Psoas muscle (tissue), 8 donors: ENCODE data around the gene NRCAM. TPM values are rescaled to one million over a fixed set of nuclear protein-coding genes. Genes with fewer than 3 reads are reported as not detected.

ENCODE experiments used
- ATAC-seq, 4 donors: fragments of 200-7000 bp; cut with Tn5 transposase; one replicate each; pipeline ENCODE4 v1.9.1; 2020; ENCODE audit warnings: moderate library complexity in 3 of 4, mild to moderate bottlenecking in 2 of 4
- DNase-seq, 2 donors: peaks; one replicate each; pipeline ENCODE4 v3.0.0-alpha.2; 2020
- H3K27ac ChIP-seq: fragments of 200-600 bp; one replicate; pipeline ENCODE4 v1.8.0; 2022
- H3K27me3 ChIP-seq, 3 donors: fragments of 200-600 bp in 1 of 3; one replicate each; pipeline versions ENCODE4 v1.6.1 to v1.8.0; 2013 to 2022; ENCODE audit warnings: low read length in 2 of 3, mild to moderate bottlenecking in 2 of 3, moderate library complexity in 1 of 3; ENCODE audit not compliant: insufficient read depth in 3 of 3
- H3K36me3 ChIP-seq, 2 donors: fragments of 200-600 bp in 1 of 2; one replicate each; pipeline versions ENCODE4 v1.6.1 to v1.8.0; 2013 to 2022; ENCODE audit warnings: low read depth in 1 of 2, mild to moderate bottlenecking in 1 of 2, moderate library complexity in 1 of 2; ENCODE audit not compliant: insufficient read depth in 1 of 2
- H3K4me1 ChIP-seq: fragments of 200-600 bp; one replicate; pipeline ENCODE4 v1.8.0; 2022
- H3K4me3 ChIP-seq: fragments of 200-600 bp; one replicate; pipeline ENCODE4 v1.8.0; 2022; ENCODE audit warnings: mild to moderate bottlenecking
- H3K9me3 ChIP-seq: fragments of 200-600 bp; one replicate; pipeline ENCODE4 v1.8.0; 2022
- CTCF ChIP-seq: fragments of 200-600 bp; IDR thresholded peaks from one replicate; pipeline ENCODE4 v1.8.0; 2022; ENCODE audit warnings: antibody characterized with exemption
- WGBS, 3 donors: extraction: QIAGEN DNeasy Blood & Tissue Kit; methylation state at CpG; one replicate each; pipeline versions ENCODE4 v1.1.6 to v1.1.7; 2013; 5-methylcytosine and 5-hydroxymethylcytosine counted together
- intact Hi-C, 2 donors: fragments of 100-400 bp; cut with DNase I; formaldehyde crosslinking; loops; one replicate each; pipeline versions ENCODE4 v1.11.0 to v1.14.2; 2022
- polyA plus RNA-seq, 3 donors: library from polyadenylated mRNA; stranded (reverse); fragments of 200-250 nt; gene quantifications; one replicate each; pipeline ENCODE4 v1.2.3, GENCODE V29; 2013
- total RNA-seq, 4 donors: library from RNA; stranded (reverse); fragmentation: NEBNext Ultra II Directional in 2 of 4; extraction: Animal tissue kit (Norgen Biotek cat#: 25700) in 2 of 4; gene quantifications; one replicate each; pipeline versions ENCODE4 v1.2.1 to v1.2.4, GENCODE V29; 2021 to 2023
- donor health status: healthy with polysubstance abuse.
- donor health status: DM: no; HTN: no; CAD: no; lungs with moderate emphysema.
- donor health status: Bipolar disorder and iron deficiency.
- donor health status: healthy.
- donor health status: DM: yes; HTN: yes; CAD: no.
- donor health status: DM: no; HTN: no; CAD: no.
- donor health status: DM: no; HTN: no; CAD: no.
- donor health status: DM: yes; HTN: yes; CAD: no.

NRCAM gene
- total and polyA plus RNA-seq, 7 donors: 0.06 to 1.8 (median 0.55) TPM

- Histone ChIP-seq H3K4me3 (no peak overlapping the region), H3K4me1 (no peaks in the 10 kb centered on the region), H3K27me3 (no peaks in the 10 kb centered on the region), H3K9me3 (no peaks in the 10 kb centered on the region), H3K36me3 (no peaks in the 10 kb centered on the region), H3K27ac (no peak overlapping the region)
- intact Hi-C loops: no loop called here
- 54 to 56% (median 55%) methylated on average over 7 of the region's 7 CpGs for WGBS, 3 donors
- DNase-seq (no peak), ATAC-seq (no peak)
- TF ChIP-seq CTCF: no peak
These were observed 233.9 kb downstream of the NRCAM start for GRCh38 chr7:108222236-108222892.

- Histone ChIP-seq H3K4me1 (no peaks in the 10 kb centered on the region), H3K27ac (no peak overlapping the region), H3K27me3 (no peaks in the 10 kb centered on the region), H3K4me3 (no peak overlapping the region), H3K9me3 (no peaks in the 10 kb centered on the region), H3K36me3 (no peaks in the 10 kb centered on the region)
- intact Hi-C loops: no loop called here
- ATAC-seq (no peak), DNase-seq (no peak)
- no peak for TF ChIP-seq CTCF
- 67 to 75% (median 69%) methylated on average over 7 of the region's 7 CpGs for WGBS, 3 donors
These were observed 244.6 kb downstream of the NRCAM start for GRCh38 chr7:108211382-108212201.

GRCh38 chr7:108210796-108211195 is 245.4 kb downstream of the NRCAM start:
- Histone ChIP-seq H3K4me3 (no peak overlapping the region), H3K27ac (no peak overlapping the region), H3K9me3 (no peaks in the 10 kb centered on the region), H3K36me3 (no peaks in the 10 kb centered on the region), H3K27me3 (no peaks in the 10 kb centered on the region), H3K4me1 (no peaks in the 10 kb centered on the region)
- WGBS, 3 donors: 93 to 95% (median 95%) methylated on average over 3 of the region's 3 CpGs
- DNase-seq (no peak), ATAC-seq (no peak)
- no peak for TF ChIP-seq CTCF
- intact Hi-C loops: no loop called here

- Histone ChIP-seq H3K4me1 (no peaks in the 10 kb centered on the region), H3K4me3 (no peak overlapping the region), H3K9me3 (no peaks in the 10 kb centered on the region), H3K36me3 (no peaks in the 10 kb centered on the region), H3K27me3 (no peaks in the 10 kb centered on the region), H3K27ac (no peak overlapping the region)
- intact Hi-C loops: no loop called here
- no peak for TF ChIP-seq CTCF
- DNase-seq: no peak
- ATAC-seq: no peak
These were observed 250.9 kb downstream of the NRCAM start for GRCh38 chr7:108205311-108205710.
